GM12878 (cell line): ENCODE measurements around the gene GUCY2F. TPM values are rescaled to one million over a fixed set of nuclear protein-coding genes. Genes with fewer than 3 reads are reported as not detected.

ENCODE experiments used
- ATAC-seq: fragments of 200-7000 bp; cut with Tn5 transposase; 3 replicates; pipeline ENCODE4 v1.9.1; 2020; ENCODE audit warnings: mild to moderate bottlenecking, moderate library complexity
- BruUV-seq: library from RNA; stranded (reverse); fragments of 400-500 nt; replicated peaks from 2 replicates; lab custom pipeline; 2021; lab: Mats Ljungman, UMichigan
- CTCF ChIA-PET: fragments of 300-600 bp; sonication (Branson Sonifier 250); formaldehyde crosslinking; extraction: SDS; loops from one replicate; lab custom pipeline; 2021; ENCODE audit warnings: inconsistent platforms; lab: Yijun Ruan, JAX
- POLR2A ChIA-PET: fragments of 350-600 bp; formaldehyde crosslinking; extraction: SDS; loops from one replicate; lab custom pipeline; 2021; ENCODE audit warnings: inconsistent platforms; lab: Charles Lee
- RAD21 ChIA-PET: fragments of 300-600 bp; sonication (Branson Sonifier 250); formaldehyde crosslinking; loops from one replicate; lab custom pipeline; 2023; ENCODE audit warnings: antibody characterized with exemption; ENCODE audit not compliant: unreplicated experiment; lab: Charles Lee
- SMC1A ChIA-PET: fragments of 300-600 bp; sonication (Branson Sonifier 250); formaldehyde crosslinking; loops from one replicate; lab custom pipeline; 2023; ENCODE audit not compliant: unreplicated experiment, uncharacterized antibody; lab: Charles Lee
- DNase-seq: peaks from one replicate; pipeline ENCODE4 v3.0.0-alpha.2; 2011; ENCODE audit warnings: low read depth, low spot score
- FAIRE-seq: peaks from 3 replicates; lab custom pipeline; 2011; peaks lifted over from hg19 to GRCh38; lab: Jason Lieb, UNC
- H2AFZ ChIP-seq: 2 replicates; pipeline ENCODE4 v1.6.0; 2011; ENCODE audit warnings: low read depth, low read length, control low read depth; ENCODE audit not compliant: control insufficient read depth
- H3K27ac ChIP-seq: 2 replicates; pipeline ENCODE4 v1.5.1; 2011; ENCODE audit warnings: control low read depth; ENCODE audit not compliant: control insufficient read depth, insufficient read depth
- H3K27me3 ChIP-seq, 2 experiments: replicated peaks in 1 of 2; 2 replicates each; pipeline versions ENCODE4 v1.6.0 to v1.6.1; 2011; ENCODE audit warnings: low read length in 1 of 2; ENCODE audit not compliant: control insufficient read depth in 2 of 2, insufficient read depth in 2 of 2
- H3K36me3 ChIP-seq, 2 experiments: 2 replicates each; pipeline ENCODE4 v1.5.1; 2011; ENCODE audit warnings: low read length in 1 of 2; ENCODE audit not compliant: control insufficient read depth in 2 of 2, insufficient read depth in 2 of 2
- H3K4me1 ChIP-seq: 2 replicates; pipeline ENCODE4 v1.6.1; 2011; ENCODE audit warnings: mild to moderate bottlenecking, low read length, moderate library complexity, mixed read lengths; ENCODE audit not compliant: control insufficient read depth, insufficient read depth
- H3K4me2 ChIP-seq: 2 replicates; pipeline ENCODE4 v1.6.0; 2011; ENCODE audit warnings: control low read depth; ENCODE audit not compliant: control insufficient read depth, insufficient read depth
- H3K4me3 ChIP-seq: fragments of 200-600 bp; sonication (generic); 2 replicates; pipeline ENCODE4 v1.5.1; 2016
- H3K79me2 ChIP-seq: 2 replicates; pipeline ENCODE4 v1.6.0; 2011; ENCODE audit warnings: low read length; ENCODE audit not compliant: control insufficient read depth, insufficient read depth
- H3K9ac ChIP-seq: 2 replicates; pipeline ENCODE4 v1.8.0; 2011; ENCODE audit warnings: low read length, control low read depth, mixed read lengths; ENCODE audit not compliant: control insufficient read depth, insufficient read depth
- H3K9me3 ChIP-seq: replicated peaks from 3 replicates; pipeline ENCODE4 v1.5.1; 2011; ENCODE audit warnings: mild to moderate bottlenecking, low read length; ENCODE audit not compliant: control insufficient read depth, insufficient read depth
- H4K20me1 ChIP-seq: 2 replicates; pipeline ENCODE4 v1.6.0; 2011; ENCODE audit not compliant: control insufficient read depth, insufficient read depth
- ASH2L ChIP-seq: fragments of 300-600, 200-600 bp; sonication (generic); IDR thresholded peaks from 2 replicates; pipeline ENCODE4 v1.6.1; 2017; ENCODE audit warnings: low read depth, mild to moderate bottlenecking, borderline replicate concordance
- BACH1 ChIP-seq: fragments of 450-650 bp; IDR thresholded peaks from 2 replicates; pipeline ENCODE4 v1.6.1; 2017; ENCODE audit warnings: mild to moderate bottlenecking, borderline replicate concordance
- CEBPB ChIP-seq, 2 experiments: fragments of 150-350 bp in 1 of 2; IDR thresholded peaks; 2 replicates each; pipeline ENCODE4 v1.6.1; 2012 to 2014; ENCODE audit warnings: low read depth in 2 of 2, low read length in 2 of 2, borderline replicate concordance in 1 of 2, inconsistent platforms in 1 of 2
- IKZF1 ChIP-seq: fragments of 450-650 bp; conservative IDR thresholded peaks from 2 replicates; pipeline ENCODE4 v1.6.1; 2017; ENCODE audit warnings: antibody characterized with exemption, mild to moderate bottlenecking
- IKZF2 ChIP-seq, 2 experiments: fragments of 450-650 bp; IDR thresholded peaks; 2 replicates each; pipeline ENCODE4 v1.6.1; 2017; ENCODE audit warnings: mild to moderate bottlenecking in 2 of 2, moderate library complexity in 2 of 2
- JUND ChIP-seq: IDR thresholded peaks from 2 replicates; pipeline ENCODE4 v1.6.1; 2012; ENCODE audit warnings: low read depth, mild to moderate bottlenecking, low read length, improper control_type of control experiment, moderate library complexity
- KLF5 ChIP-seq: fragments of 450-650 bp; IDR thresholded peaks from 2 replicates; pipeline ENCODE4 v1.6.1; 2014; ENCODE audit warnings: mild to moderate bottlenecking; ENCODE audit not compliant: partially characterized antibody
- MXI1 ChIP-seq: fragments of 150-350 bp; IDR thresholded peaks from 2 replicates; pipeline ENCODE4 v1.6.1; 2011; ENCODE audit warnings: low read depth, mild to moderate bottlenecking, inconsistent platforms, low read length, improper control_type of control experiment
- MYB ChIP-seq: fragments of 150-350 bp; IDR thresholded peaks from 2 replicates; pipeline ENCODE4 v1.6.1; 2014; ENCODE audit warnings: mild to moderate bottlenecking, low read depth, low read length, borderline replicate concordance
- NBN ChIP-seq: fragments of 450-650 bp; IDR thresholded peaks from 2 replicates; pipeline ENCODE4 v1.6.1; 2016
- NR2C1 ChIP-seq: fragments of 450-650 bp; IDR thresholded peaks from 2 replicates; pipeline ENCODE4 v1.6.1; 2017; ENCODE audit warnings: antibody characterized with exemption, mild to moderate bottlenecking, moderate library complexity
- RAD21 ChIP-seq: IDR thresholded peaks from 2 replicates; pipeline ENCODE4 v1.6.1; 2011; ENCODE audit warnings: mild to moderate bottlenecking, low read depth, low read length, moderate library complexity; ENCODE audit not compliant: insufficient read depth
- RCOR1 ChIP-seq: conservative IDR thresholded peaks from 2 replicates; pipeline ENCODE4 v1.6.1; 2012; ENCODE audit warnings: low read depth, low read length, improper control_type of control experiment
- SMAD1 ChIP-seq: fragments of 450-650 bp; IDR thresholded peaks from 2 replicates; pipeline ENCODE4 v1.6.1; 2018; ENCODE audit warnings: mild to moderate bottlenecking, low read depth; ENCODE audit not compliant: partially characterized antibody
- SPI1 ChIP-seq: IDR thresholded peaks from 2 replicates; pipeline ENCODE4 v1.6.1; 2011; ENCODE audit warnings: low read depth, mild to moderate bottlenecking, low read length, moderate library complexity, borderline replicate concordance; ENCODE audit not compliant: insufficient read depth
- ZBED1 ChIP-seq: IDR thresholded peaks from 2 replicates; pipeline ENCODE4 v1.6.1; 2016; ENCODE audit warnings: borderline replicate concordance
- ZZZ3 ChIP-seq: IDR thresholded peaks from 2 replicates; pipeline ENCODE4 v1.6.1; 2011; ENCODE audit warnings: low read depth; ENCODE audit not compliant: control insufficient read depth, insufficient read length
- WGBS: methylation state at CpG from one replicate; pipeline ENCODE4 v1.1.6; 2016; ENCODE audit warnings: low lambda C conversion rate; ENCODE audit not compliant: insufficient replicate concordance, insufficient coverage; ENCODE audit errors: missing lambda C conversion rate; 5-methylcytosine and 5-hydroxymethylcytosine counted together
- in situ Hi-C: fragments of 300-500 bp; cut with MboI; formaldehyde crosslinking; loops from 9 replicates; pipeline ENCODE4 v1.14.3; 2018; ENCODE audit warnings: mixed read lengths
- intact Hi-C: fragments of 100-400 bp; cut with micrococcal nuclease; formaldehyde crosslinking; loops from one replicate; pipeline ENCODE4 v1.14.2; 2022; ENCODE audit not compliant: unreplicated experiment
- polyA plus RNA-seq, 11 experiments: library from polyadenylated mRNA; depleted of rRNA in 4 of 11; unstranded in 6 of 11; stranded (reverse) in 5 of 11; fragments of >200 nt; fragmentation: Nextera tagmentation in 4 of 11; fragmentation: Illumina TruSeq in 1 of 11; extraction: Ambion mirVana in 4 of 11; extraction: Trizol in 1 of 11; gene quantifications; 1 replicate in 1 of 11; 2 replicates in 10 of 11; pipeline versions ENCODE4 v1.2.1 to v1.2.3, GENCODE V29; 2011 to 2016; ENCODE audit warnings: inconsistent platforms in 2 of 11, missing spikeins in 2 of 11, low read depth in 1 of 11
- total RNA-seq, 4 experiments: library from RNA; depleted of rRNA in 3 of 4; stranded (reverse); fragments of >200 nt in 3 of 4; fragmentation: Illumina TruSeq in 1 of 4; extraction: Trizol in 1 of 4; gene quantifications; 2 replicates each; pipeline versions ENCODE4 v1.2.1 to v1.2.3, GENCODE V29; 2013 to 2021
- TF ChIP-seq, protein P1 (sequence below): fragments of 450-650 bp; IDR thresholded peaks from 2 replicates; pipeline ENCODE4 v1.6.1; 2017; ENCODE audit warnings: borderline replicate concordance
- TF ChIP-seq, protein P2 (sequence below): IDR thresholded peaks from 2 replicates; pipeline ENCODE4 v1.6.1; 2012; ENCODE audit warnings: low read depth, low read length, improper control_type of control experiment
- TF ChIP-seq, protein P3 (sequence below): fragments of 450-650 bp; IDR thresholded peaks from 2 replicates; pipeline ENCODE4 v1.6.1; 2016; ENCODE audit warnings: mild to moderate bottlenecking, moderate library complexity, borderline replicate concordance

Gene GUCY2F
- total and polyA plus RNA-seq, 10 of the 15 experiments (the other 5 are each of a cell fraction or from before 2014, with no cell fraction given), result not detected

DNA sequence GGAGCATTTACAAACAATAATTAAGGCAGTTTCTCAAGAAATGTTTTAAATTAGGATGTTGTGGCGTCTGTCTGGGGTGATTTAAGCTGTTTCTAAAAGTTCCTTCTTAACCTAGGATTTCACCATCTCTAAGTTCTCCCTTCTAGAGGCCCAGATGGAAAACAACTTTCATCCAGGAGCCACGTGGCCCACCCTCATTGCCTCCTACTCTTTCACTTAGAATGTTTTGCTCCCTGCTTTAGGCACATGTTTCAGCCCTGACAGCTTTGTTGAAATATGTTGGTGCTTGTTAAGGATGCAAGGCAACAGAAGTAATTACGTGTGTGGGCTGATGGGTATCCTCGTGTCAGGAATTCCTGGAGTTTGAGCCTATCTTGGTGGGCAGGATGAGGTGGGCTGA lies 131.3 kb downstream of the GUCY2F start:
- SMC1A ChIA-PET, result interaction anchor here (0.7 to 1.5 kb wide), 3 partner anchors 9 to 67 kb away, joined by 3 read pairs; no protein-coding TSS in a partner anchor
- Histone ChIP-seq H3K9ac (no peak overlapping the region), H3K4me2 (no peak overlapping the region)

More for the DNA sequence above, 131.3 kb downstream of the GUCY2F start:
- Histone ChIP-seq H3K27me3 (no peaks in the 10 kb centered on the region), H4K20me1 (no peaks in the 10 kb centered on the region), H2AFZ (no peak overlapping the region), H3K4me3 (no peak overlapping the region), H3K9me3 (no peaks in the 10 kb centered on the region), H3K27ac (no peak overlapping the region), H3K79me2 (no peaks in the 10 kb centered on the region), H3K36me3 (no peaks in the 10 kb centered on the region), H3K4me1 (no peaks in the 10 kb centered on the region)
- BruUV-seq, result no TSS peak
- CTCF ChIA-PET, result no interaction called here
- 2% methylated on average over 4 of the region's 4 CpGs for WGBS
- in situ Hi-C loops (no loop called here), intact Hi-C loops (no loop called here)
- no peak for FAIRE-seq
- DNase-seq, result no peak
- RAD21 ChIA-PET, result no interaction called here
- no peak for ATAC-seq
- TF ChIP-seq NBN, result no peak
- TF ChIP-seq IKZF2 (IDR thresholded peaks at IDR 0.05), result no peak
- no peak for TF ChIP-seq NR2C1
- no peak for TF ChIP-seq ZBED1
- no peak for TF ChIP-seq MYB
- no peak for TF ChIP-seq CEBPB (IDR thresholded peaks at IDR 0.05; ENCODE audit: borderline replicate concordance in 1 of 2, low read depth in 2 of 2, low read length in 2 of 2)
- no peak for TF ChIP-seq RAD21
- TF ChIP-seq RCOR1, result no peak
- no peak for TF ChIP-seq ZZZ3
- TF ChIP-seq JUND, result no peak
- TF ChIP-seq, protein P1, sequence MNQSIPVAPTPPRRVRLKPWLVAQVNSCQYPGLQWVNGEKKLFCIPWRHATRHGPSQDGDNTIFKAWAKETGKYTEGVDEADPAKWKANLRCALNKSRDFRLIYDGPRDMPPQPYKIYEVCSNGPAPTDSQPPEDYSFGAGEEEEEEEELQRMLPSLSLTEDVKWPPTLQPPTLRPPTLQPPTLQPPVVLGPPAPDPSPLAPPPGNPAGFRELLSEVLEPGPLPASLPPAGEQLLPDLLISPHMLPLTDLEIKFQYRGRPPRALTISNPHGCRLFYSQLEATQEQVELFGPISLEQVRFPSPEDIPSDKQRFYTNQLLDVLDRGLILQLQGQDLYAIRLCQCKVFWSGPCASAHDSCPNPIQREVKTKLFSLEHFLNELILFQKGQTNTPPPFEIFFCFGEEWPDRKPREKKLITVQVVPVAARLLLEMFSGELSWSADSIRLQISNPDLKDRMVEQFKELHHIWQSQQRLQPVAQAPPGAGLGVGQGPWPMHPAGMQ, result no peak
- no peak for TF ChIP-seq KLF5
- TF ChIP-seq, protein P2, sequence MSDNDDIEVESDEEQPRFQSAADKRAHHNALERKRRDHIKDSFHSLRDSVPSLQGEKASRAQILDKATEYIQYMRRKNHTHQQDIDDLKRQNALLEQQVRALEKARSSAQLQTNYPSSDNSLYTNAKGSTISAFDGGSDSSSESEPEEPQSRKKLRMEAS, result no peak
- no peak for TF ChIP-seq SMAD1
- no peak for TF ChIP-seq IKZF1
- TF ChIP-seq MXI1, result no peak
- TF ChIP-seq, protein P3, sequence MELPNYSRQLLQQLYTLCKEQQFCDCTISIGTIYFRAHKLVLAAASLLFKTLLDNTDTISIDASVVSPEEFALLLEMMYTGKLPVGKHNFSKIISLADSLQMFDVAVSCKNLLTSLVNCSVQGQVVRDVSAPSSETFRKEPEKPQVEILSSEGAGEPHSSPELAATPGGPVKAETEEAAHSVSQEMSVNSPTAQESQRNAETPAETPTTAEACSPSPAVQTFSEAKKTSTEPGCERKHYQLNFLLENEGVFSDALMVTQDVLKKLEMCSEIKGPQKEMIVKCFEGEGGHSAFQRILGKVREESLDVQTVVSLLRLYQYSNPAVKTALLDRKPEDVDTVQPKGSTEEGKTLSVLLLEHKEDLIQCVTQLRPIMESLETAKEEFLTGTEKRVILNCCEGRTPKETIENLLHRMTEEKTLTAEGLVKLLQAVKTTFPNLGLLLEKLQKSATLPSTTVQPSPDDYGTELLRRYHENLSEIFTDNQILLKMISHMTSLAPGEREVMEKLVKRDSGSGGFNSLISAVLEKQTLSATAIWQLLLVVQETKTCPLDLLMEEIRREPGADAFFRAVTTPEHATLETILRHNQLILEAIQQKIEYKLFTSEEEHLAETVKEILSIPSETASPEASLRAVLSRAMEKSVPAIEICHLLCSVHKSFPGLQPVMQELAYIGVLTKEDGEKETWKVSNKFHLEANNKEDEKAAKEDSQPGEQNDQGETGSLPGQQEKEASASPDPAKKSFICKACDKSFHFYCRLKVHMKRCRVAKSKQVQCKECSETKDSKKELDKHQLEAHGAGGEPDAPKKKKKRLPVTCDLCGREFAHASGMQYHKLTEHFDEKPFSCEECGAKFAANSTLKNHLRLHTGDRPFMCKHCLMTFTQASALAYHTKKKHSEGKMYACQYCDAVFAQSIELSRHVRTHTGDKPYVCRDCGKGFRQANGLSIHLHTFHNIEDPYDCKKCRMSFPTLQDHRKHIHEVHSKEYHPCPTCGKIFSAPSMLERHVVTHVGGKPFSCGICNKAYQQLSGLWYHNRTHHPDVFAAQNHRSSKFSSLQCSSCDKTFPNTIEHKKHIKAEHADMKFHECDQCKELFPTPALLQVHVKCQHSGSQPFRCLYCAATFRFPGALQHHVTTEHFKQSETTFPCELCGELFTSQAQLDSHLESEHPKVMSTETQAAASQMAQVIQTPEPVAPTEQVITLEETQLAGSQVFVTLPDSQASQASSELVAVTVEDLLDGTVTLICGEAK, result no peak
- TF ChIP-seq ASH2L, result no peak
- TF ChIP-seq SPI1, result no peak
- no peak for TF ChIP-seq BACH1
- POLR2A ChIA-PET, result no interaction called here
